Stimulated activated CD4-positive, alpha-beta T cell treated with anti-CD3 and anti-CD28 coated beads, Interleukin-12 subunit alpha, Interleukin-12 subunit beta, amount 100 ng/mL, for 24 hours (primary cell): ENCODE results near the gene CELF4.

Experiments
- DNase-seq, 2 experiments: peaks; one replicate each; pipeline ENCODE4 v3.0.0-alpha.2; 2020; ENCODE audit warnings: low read depth in 2 of 2

CELF4 gene

GRCh38 chr18:37547196-37547827 lies 18.3 kb downstream of the CELF4 start:
- DNase-seq = no peak

- DNase-seq = no peak
Measured at GRCh38 chr18:37546651-37547050, 18.9 kb downstream of the CELF4 start.

- DNase-seq = no peak
Measured at GRCh38 chr18:37546272-37546537, 19.4 kb downstream of the CELF4 start.

- no peak for DNase-seq
Measured at GRCh38 chr18:37545461-37546271, 19.9 kb downstream of the CELF4 start.

- no peak for DNase-seq
Measured at GRCh38 chr18:37544713-37545112, 20.9 kb downstream of the CELF4 start.

- DNase-seq = no peak
Measured at GRCh38 chr18:37544217-37544616, 21.4 kb downstream of the CELF4 start.

GRCh38 chr18:37543321-37543720 lies 22.3 kb downstream of the CELF4 start:
- no peak for DNase-seq

GRCh38 chr18:37541517-37541916 lies 24.1 kb downstream of the CELF4 start:
- DNase-seq = no peak

GRCh38 chr18:37540424-37541138 lies 25.0 kb downstream of the CELF4 start:
- DNase-seq = no peak

GRCh38 chr18:37539236-37539635 lies 26.4 kb downstream of the CELF4 start:
- DNase-seq = no peak

GRCh38 chr18:37538526-37539205 lies 26.9 kb downstream of the CELF4 start:
- no peak for DNase-seq

GRCh38 chr18:37537868-37538525 lies 27.6 kb downstream of the CELF4 start:
- DNase-seq = peak in 1 of 2 experiments; percentile 52

GRCh38 chr18:37536656-37537055 lies 28.9 kb downstream of the CELF4 start:
- no peak for DNase-seq

GRCh38 chr18:37535968-37536367 lies 29.6 kb downstream of the CELF4 start:
- DNase-seq = no peak

GRCh38 chr18:37534627-37535026 lies 31.0 kb downstream of the CELF4 start:
- DNase-seq = no peak

- no peak for DNase-seq
Measured at GRCh38 chr18:37533647-37534584, 31.7 kb downstream of the CELF4 start.

- no peak for DNase-seq
Measured at GRCh38 chr18:37532917-37533316, 32.7 kb downstream of the CELF4 start.

- DNase-seq = no peak
Measured at GRCh38 chr18:37529863-37530262, 35.7 kb downstream of the CELF4 start.

GRCh38 chr18:37529296-37529695 lies 36.3 kb downstream of the CELF4 start:
- no peak for DNase-seq

GRCh38 chr18:37527395-37527794 lies 38.2 kb downstream of the CELF4 start:
- DNase-seq = no peak

GRCh38 chr18:37525262-37525585 lies 40.4 kb downstream of the CELF4 start:
- DNase-seq = no peak
